Breast epithelium (tissue), 3 donors: Measurements from ENCODE around the gene RRAD.

ENCODE experiments used
- POLR2A ChIP-seq: fragments of 450-650 bp; IDR thresholded peaks from one replicate; pipeline ENCODE4 v1.6.1; 2016; ENCODE audit warnings: antibody characterized with exemption, mild to moderate bottlenecking, moderate library complexity
- TF ChIP-seq, protein P1 (sequence below), 3 donors: fragments of 450-650 bp; IDR thresholded peaks; one replicate each; pipeline ENCODE4 v1.5.1; 2016 to 2017; ENCODE audit warnings: antibody characterized with exemption in 3 of 3, mild to moderate bottlenecking in 3 of 3, moderate library complexity in 3 of 3

DNA sequence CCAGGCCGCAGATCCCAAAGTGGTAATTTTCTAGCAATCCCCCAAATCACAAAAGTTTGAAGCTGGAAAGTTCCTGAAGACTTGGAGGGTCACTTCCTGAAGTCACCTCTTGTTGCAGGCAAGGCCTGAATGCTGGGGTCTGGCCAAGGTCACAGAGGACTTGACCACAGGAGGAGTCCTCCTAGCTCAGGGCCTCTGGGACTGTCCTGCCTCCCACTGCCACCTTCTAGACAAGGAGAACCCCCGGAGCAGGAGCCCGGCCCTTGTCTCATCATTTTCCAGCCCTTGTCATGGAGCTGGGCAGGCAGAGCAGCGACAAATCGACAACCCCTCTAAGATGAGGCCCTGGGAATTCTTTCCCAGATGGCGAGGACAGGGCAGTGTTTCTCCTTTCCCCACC is 7.0 kb downstream of the RRAD start:
- TF ChIP-seq, protein P1, sequence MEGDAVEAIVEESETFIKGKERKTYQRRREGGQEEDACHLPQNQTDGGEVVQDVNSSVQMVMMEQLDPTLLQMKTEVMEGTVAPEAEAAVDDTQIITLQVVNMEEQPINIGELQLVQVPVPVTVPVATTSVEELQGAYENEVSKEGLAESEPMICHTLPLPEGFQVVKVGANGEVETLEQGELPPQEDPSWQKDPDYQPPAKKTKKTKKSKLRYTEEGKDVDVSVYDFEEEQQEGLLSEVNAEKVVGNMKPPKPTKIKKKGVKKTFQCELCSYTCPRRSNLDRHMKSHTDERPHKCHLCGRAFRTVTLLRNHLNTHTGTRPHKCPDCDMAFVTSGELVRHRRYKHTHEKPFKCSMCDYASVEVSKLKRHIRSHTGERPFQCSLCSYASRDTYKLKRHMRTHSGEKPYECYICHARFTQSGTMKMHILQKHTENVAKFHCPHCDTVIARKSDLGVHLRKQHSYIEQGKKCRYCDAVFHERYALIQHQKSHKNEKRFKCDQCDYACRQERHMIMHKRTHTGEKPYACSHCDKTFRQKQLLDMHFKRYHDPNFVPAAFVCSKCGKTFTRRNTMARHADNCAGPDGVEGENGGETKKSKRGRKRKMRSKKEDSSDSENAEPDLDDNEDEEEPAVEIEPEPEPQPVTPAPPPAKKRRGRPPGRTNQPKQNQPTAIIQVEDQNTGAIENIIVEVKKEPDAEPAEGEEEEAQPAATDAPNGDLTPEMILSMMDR (IDR thresholded peaks at IDR 0.05), result no peak
- TF ChIP-seq POLR2A, result no peak
